Measurements from ENCODE around the gene AGAP1. TPM values are rescaled to one million over a fixed set of nuclear protein-coding genes. Genes with fewer than 3 reads are reported as not detected.

AGAP1 gene
- total RNA-seq, 2 experiments from 2014 or later = 0.89 to 0.97 TPM

DNA sequence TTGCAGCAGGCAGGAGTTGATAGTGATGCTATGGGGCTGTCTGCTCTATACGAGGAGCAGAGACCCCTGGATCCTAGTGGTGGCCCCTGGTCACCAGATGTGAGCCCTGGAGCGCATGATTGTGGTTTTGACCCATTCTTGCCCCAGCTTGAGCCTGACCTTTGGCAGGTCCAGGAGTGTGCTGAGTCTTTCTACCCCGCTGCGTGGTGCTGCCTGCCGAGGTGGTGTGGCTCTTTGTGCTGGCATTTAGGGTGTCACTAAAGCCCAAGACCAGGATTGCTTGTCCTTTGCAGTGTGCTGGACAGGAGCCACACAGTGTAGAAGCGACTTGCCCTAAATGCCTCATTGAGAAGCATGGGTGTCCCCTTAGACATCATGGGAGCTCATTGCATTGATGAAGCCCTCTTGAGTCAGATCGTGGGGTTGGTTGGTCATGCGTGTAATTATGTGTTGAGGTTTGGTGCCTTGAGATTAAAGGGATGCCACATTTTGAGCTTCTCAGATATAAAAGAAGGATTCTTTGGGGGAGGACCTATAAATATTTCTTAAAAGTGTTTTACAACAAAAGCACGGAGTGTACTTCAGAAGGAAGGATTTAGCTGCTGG lies 88.3 kb downstream of the AGAP1 start:
- Mint-ChIP-seq H3K36me3 (ENCODE audit: low read depth) (no peaks in the 10 kb centered on the region), H3K4me3 (no peak overlapping the region), H3K9me3 (no peaks in the 10 kb centered on the region), H3K27me3 (no peaks in the 10 kb centered on the region), H3K27ac (no peak overlapping the region), H3K4me1 (no peaks in the 10 kb centered on the region)
- ChIA-PET CTCF (no interaction called here), POLR2A (no interaction called here)
- DNase-seq = no peak

DNA sequence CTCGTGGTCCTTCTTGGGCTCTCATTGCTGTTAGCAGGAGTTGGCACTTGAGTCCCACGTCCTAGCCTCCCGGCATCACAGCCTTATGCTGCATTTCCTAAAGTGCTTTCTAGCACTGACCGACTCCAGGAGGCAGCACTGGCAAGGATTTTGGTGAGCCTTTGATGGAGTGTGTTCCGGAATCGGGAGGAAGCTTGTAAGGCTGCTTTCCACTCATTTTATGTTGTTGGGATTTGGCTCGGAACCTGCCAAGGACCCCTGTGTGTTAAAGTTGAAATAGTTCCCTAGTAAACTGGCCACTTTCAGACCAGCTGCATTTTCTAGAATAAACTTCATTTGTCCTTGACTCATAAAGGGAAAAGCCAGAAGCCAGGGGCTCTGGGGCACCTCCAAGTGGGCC lies 88.9 kb downstream of the AGAP1 start:
- no peak for DNase-seq
- H3K4me1 Mint-ChIP-seq = no peaks in the 10 kb centered on the region
- ChIA-PET POLR2A (no interaction called here), CTCF (no interaction called here)
- no peaks in the 10 kb centered on the region for H3K27me3 Mint-ChIP-seq
- H3K36me3 Mint-ChIP-seq (ENCODE audit: low read depth) = no peaks in the 10 kb centered on the region
- H3K4me3 Mint-ChIP-seq = no peak overlapping the region
- no peak overlapping the region for H3K27ac Mint-ChIP-seq
- H3K9me3 Mint-ChIP-seq = no peaks in the 10 kb centered on the region

DNA sequence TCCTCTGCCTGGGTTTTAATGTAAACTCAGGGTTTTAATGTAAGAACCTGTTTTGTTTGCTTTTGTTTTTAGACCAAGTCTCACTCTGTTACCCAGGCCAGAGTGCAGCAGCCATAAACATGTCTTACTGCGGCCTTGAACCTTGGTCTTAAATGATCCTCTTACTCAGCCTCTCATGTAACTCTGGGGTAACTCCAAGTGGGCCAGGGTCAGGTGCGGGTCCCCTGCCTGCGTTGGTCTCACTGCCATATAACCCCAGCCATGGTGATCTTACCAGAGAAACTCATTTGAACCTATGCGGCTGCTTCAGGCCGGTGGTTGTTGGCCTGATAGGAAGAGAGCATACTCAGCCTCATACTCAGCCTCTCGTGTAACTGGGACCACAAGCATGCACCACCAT lies 89.3 kb downstream of the AGAP1 start:
- ChIA-PET CTCF (no interaction called here), POLR2A (no interaction called here)
- Mint-ChIP-seq H3K4me1 (no peaks in the 10 kb centered on the region), H3K27me3 (no peaks in the 10 kb centered on the region), H3K27ac (no peak overlapping the region), H3K36me3 (ENCODE audit: low read depth) (no peaks in the 10 kb centered on the region), H3K9me3 (no peaks in the 10 kb centered on the region), H3K4me3 (no peak overlapping the region)
- no peak for DNase-seq

DNA sequence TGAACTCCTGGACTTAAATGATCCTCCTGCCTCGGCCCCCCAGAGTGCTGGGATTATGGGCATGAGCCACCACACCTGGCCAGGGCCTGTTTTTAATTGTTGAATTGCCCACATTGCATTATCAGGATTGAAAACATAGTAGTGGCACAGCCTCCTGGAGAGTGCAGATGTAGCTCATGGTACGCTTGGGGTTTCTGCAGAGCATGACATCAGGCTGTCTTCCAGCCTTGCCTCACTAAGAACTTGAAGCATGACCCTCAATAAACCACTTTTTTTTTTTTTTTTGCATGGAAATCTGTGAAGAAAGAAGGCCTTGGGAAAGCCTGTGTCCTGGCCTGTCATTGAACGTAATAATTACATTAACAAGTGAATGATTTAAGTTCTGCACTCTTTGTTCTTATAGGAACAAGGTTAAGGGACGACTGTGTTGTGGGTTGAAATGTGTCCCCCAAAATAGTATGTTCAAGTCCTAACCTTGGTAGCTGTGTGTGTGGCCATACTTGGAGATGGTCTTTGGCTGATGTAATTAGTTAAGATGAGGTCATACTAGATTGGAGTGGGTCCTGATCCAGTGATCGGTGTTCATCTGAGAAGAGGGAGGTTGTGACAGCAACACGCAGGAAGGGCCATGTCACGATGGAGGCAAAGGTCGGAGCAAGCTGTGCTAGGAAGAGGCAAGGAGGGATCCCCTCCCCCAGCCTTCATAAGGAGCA lies 90.2 kb downstream of the AGAP1 start:
- DNase-seq = no peak
- Mint-ChIP-seq H3K4me3 (no peak overlapping the region), H3K9me3 (no peaks in the 10 kb centered on the region), H3K4me1 (no peaks in the 10 kb centered on the region), H3K27ac (no peak overlapping the region), H3K27me3 (no peaks in the 10 kb centered on the region), H3K36me3 (ENCODE audit: low read depth) (no peaks in the 10 kb centered on the region)
- ChIA-PET POLR2A (interaction anchor here (0.6 kb wide), 1 partner anchor 83 kb away, joined by 3 read pairs; no protein-coding TSS in a partner anchor), CTCF (no interaction called here)

DNA sequence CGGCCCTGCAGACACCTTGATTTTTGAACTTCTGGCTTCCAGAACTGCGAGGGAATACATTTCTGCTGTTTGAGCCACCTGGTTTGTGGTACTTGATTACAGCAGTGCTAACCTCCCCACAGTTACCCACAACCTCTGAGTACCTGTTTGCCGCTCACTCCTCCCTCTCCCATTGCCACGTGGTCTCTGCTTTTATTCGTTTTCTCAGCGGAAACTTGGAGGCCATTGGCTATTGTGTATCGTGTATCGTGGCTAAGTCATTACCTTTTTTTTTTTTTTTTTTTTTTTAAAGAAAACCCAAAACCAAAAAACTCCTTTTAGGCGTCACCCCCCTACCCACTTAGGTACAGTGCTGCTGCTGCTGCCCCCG lies 90.8 kb downstream of the AGAP1 start:
- ChIA-PET CTCF (no interaction called here), POLR2A (interaction anchor here (0.6 kb wide), 1 partner anchor 83 kb away, joined by 3 read pairs; no protein-coding TSS in a partner anchor)
- H3K9me3 Mint-ChIP-seq = no peaks in the 10 kb centered on the region
- H3K27me3 Mint-ChIP-seq = no peaks in the 10 kb centered on the region
- DNase-seq = no peak
- no peaks in the 10 kb centered on the region for H3K4me1 Mint-ChIP-seq
- no peak overlapping the region for H3K27ac Mint-ChIP-seq
- no peaks in the 10 kb centered on the region for H3K36me3 Mint-ChIP-seq (ENCODE audit: low read depth)
- no peak overlapping the region for H3K4me3 Mint-ChIP-seq

DNA sequence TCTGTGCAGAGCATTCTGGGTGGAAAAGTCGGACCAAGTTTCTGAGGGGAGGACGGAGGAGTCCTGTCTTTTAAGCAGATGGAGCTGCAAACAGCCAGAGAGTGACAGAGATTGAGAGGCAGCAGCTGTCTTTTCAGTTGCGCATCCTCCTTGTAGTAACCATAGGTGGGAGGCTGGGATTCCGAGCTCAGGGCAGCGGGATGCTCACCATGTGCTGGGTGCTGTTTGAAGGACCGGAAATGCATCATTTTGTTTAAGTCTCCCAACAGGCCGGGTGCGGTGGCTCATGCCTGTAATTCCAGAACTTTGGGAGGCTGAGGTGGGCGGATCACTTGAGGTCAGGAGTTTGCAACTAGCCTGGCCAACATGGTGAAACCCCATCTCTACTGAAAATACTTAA lies 93.4 kb downstream of the AGAP1 start:
- POLR2A ChIA-PET = no interaction called here
- CTCF ChIA-PET = no interaction called here
- no peaks in the 10 kb centered on the region for H3K4me1 Mint-ChIP-seq

DNA sequence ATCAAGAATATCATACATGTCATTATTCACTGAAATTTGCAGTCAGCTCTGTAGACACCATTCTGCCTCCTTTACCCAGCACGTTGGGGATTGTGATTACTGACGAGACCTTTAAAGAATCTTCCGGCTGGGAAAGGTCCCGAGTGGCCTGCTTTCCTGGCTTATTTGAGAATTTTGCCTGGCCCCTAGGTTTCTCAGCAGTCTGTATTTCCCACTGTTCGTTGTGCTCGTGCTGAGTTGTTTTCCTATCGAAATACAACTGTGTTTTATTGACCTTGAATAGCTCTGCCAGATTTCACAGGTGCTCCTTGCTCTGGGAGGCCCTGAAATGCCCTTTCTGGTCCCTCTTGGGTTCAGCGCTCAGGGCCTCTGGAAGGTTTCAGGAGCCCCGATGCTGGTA lies 94.9 kb downstream of the AGAP1 start:
- no peaks in the 10 kb centered on the region for H3K36me3 Mint-ChIP-seq (ENCODE audit: low read depth)
- POLR2A ChIA-PET = no interaction called here
- H3K9me3 Mint-ChIP-seq = no peaks in the 10 kb centered on the region
- H3K27ac Mint-ChIP-seq = no peak overlapping the region
- DNase-seq = no peak
- H3K4me1 Mint-ChIP-seq = no peaks in the 10 kb centered on the region
- no peaks in the 10 kb centered on the region for H3K27me3 Mint-ChIP-seq
- CTCF ChIA-PET = no interaction called here
- H3K4me3 Mint-ChIP-seq = no peak overlapping the region

More for the DNA sequence above, 93.4 kb downstream of the AGAP1 start:
- no peaks in the 10 kb centered on the region for H3K9me3 Mint-ChIP-seq
- no peaks in the 10 kb centered on the region for H3K36me3 Mint-ChIP-seq (ENCODE audit: low read depth)
- no peaks in the 10 kb centered on the region for H3K27me3 Mint-ChIP-seq
- H3K4me3 Mint-ChIP-seq = no peak overlapping the region
- DNase-seq = no peak
- no peak overlapping the region for H3K27ac Mint-ChIP-seq

DNA sequence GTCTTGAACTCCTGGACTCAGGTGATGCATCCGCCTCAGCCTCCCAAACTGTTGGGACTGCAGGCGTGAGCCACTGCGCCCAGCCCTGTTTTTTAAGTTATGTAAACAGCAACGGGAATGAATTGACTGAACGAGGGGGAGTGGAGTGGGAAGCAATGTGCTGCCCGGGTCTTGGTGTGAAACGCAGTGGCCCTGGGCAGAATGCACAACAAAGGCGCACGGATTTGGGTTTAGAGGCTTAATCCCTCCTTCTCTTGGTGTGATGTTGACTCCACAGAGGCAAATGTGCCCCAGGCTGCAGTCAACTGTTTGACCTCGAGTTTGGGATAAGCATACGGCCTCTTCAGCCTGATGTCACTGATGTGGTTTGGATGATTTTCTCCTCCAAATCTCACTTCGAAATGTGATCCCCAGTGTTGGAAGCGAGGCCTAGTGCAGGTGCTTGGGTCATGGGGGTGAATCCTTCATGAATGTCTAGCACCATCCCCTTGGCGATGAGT lies 97.4 kb downstream of the AGAP1 start:
- Mint-ChIP-seq H3K4me1 (no peaks in the 10 kb centered on the region), H3K27ac (no peak overlapping the region), H3K4me3 (no peak overlapping the region), H3K27me3 (no peaks in the 10 kb centered on the region), H3K9me3 (no peaks in the 10 kb centered on the region), H3K36me3 (ENCODE audit: low read depth) (no peaks in the 10 kb centered on the region)
- CTCF ChIA-PET = no interaction called here
- POLR2A ChIA-PET = no interaction called here
- DNase-seq = no peak

DNA sequence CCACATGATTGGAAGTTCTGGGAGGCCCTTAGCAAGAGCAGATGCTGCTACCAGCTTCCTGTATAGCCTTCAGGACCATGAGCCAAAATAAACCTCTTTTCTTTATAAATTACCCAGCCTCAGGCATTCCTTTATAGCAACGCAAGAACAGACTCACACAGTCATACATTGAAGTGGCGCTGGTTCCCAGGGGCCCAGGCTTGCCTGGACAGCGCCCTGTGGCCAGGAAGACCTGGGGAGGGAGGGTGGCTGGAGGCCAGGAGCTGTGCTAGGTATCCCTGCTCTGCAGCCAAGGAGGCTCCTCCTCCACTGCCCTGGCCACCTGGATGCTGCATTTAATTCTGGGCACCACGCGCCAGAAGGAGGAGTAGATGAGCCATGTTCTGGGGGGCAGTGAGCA lies 98.1 kb downstream of the AGAP1 start:
- Mint-ChIP-seq H3K36me3 (ENCODE audit: low read depth) (no peaks in the 10 kb centered on the region), H3K27ac (no peak overlapping the region)
- CTCF ChIA-PET = no interaction called here

DNA sequence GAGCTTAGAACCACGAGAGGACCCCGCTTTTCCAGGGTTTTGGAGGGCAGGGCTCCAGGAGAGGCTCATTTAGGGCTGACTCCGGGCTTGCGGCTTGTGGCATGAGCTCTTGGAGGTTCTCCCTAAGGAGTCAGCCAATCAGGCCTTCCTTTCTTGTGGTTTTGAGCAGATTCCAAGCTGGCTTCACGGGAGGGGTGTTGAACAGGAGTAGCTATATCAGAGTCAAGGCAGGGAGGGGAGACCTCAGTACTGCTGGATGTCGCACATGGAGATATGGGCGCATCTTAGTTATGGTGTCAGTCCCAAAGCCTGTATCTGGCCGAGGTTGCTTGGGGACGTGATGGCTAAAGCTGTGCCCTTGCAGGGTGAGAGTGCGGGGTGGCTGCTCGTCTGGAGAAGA lies 98.6 kb downstream of the AGAP1 start:
- POLR2A ChIA-PET = no interaction called here

More for the DNA sequence above, 98.1 kb downstream of the AGAP1 start:
- H3K4me1 Mint-ChIP-seq = no peaks in the 10 kb centered on the region
- no peak for DNase-seq
- POLR2A ChIA-PET = no interaction called here
- no peak overlapping the region for H3K4me3 Mint-ChIP-seq
- H3K27me3 Mint-ChIP-seq = no peaks in the 10 kb centered on the region
- H3K9me3 Mint-ChIP-seq = no peaks in the 10 kb centered on the region

DNA sequence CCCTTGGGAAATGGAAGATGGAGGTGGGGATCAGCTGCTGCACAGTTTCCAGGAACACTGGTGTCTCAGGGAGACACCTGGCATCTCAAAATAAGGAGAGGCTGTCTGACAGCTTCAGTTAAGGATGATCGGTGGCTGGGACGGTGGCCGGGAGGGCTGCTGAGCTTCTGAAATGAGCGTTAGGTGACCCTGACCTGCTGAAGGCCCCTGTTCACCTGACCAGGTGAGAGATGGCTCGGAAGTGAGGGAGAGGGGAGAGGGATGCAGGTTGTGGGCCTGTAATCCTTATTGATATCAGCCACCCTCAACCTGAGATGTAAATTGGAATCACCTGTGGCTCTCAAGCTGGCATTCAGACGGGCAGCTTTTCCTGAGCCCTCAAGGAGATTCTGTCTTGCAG lies 99.0 kb downstream of the AGAP1 start:
- H3K9me3 Mint-ChIP-seq = no peaks in the 10 kb centered on the region
- no peak overlapping the region for H3K4me3 Mint-ChIP-seq
- DNase-seq = no peak
- H3K27ac Mint-ChIP-seq = no peak overlapping the region
- ChIA-PET CTCF (no interaction called here), POLR2A (no interaction called here)
- H3K4me1 Mint-ChIP-seq = no peaks in the 10 kb centered on the region
- H3K27me3 Mint-ChIP-seq = no peaks in the 10 kb centered on the region
- no peaks in the 10 kb centered on the region for H3K36me3 Mint-ChIP-seq (ENCODE audit: low read depth)

More for the DNA sequence above, 98.6 kb downstream of the AGAP1 start:
- DNase-seq = no peak
- Mint-ChIP-seq H3K36me3 (ENCODE audit: low read depth) (no peaks in the 10 kb centered on the region), H3K4me1 (no peaks in the 10 kb centered on the region), H3K9me3 (no peaks in the 10 kb centered on the region), H3K27ac (no peak overlapping the region), H3K4me3 (no peak overlapping the region), H3K27me3 (no peaks in the 10 kb centered on the region)
- CTCF ChIA-PET = no interaction called here

DNA sequence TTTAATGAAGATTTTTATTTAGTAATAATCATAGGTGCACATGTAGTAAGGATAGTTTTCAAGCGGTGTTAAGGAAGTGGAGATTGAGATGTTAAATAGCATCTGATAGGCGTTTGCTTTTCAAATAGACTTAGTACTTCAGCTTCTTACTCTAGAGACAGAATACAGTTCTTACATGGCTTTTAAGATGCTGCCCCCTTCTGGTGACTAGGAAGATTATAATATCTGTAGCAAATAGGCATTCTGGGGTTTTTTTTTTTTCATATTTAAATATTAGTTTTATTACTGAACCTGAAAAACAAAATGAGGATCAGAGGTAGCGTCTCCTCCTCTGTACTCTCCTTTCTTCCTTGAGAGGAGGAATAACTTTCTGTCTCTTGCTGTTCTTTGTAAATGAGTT lies 100.2 kb downstream of the AGAP1 start:
- peak; percentile 13 for DNase-seq
- no peaks in the 10 kb centered on the region for H3K36me3 Mint-ChIP-seq (ENCODE audit: low read depth)
- ChIA-PET POLR2A (no interaction called here), CTCF (interaction anchor here (0.6 kb wide), 1 partner anchor 11 kb away, joined by 3 read pairs; no protein-coding TSS in a partner anchor)
- no peak overlapping the region for H3K27ac Mint-ChIP-seq
- no peaks in the 10 kb centered on the region for H3K4me1 Mint-ChIP-seq
- H3K9me3 Mint-ChIP-seq = no peaks in the 10 kb centered on the region
- no peak overlapping the region for H3K4me3 Mint-ChIP-seq
- no peaks in the 10 kb centered on the region for H3K27me3 Mint-ChIP-seq

DNA sequence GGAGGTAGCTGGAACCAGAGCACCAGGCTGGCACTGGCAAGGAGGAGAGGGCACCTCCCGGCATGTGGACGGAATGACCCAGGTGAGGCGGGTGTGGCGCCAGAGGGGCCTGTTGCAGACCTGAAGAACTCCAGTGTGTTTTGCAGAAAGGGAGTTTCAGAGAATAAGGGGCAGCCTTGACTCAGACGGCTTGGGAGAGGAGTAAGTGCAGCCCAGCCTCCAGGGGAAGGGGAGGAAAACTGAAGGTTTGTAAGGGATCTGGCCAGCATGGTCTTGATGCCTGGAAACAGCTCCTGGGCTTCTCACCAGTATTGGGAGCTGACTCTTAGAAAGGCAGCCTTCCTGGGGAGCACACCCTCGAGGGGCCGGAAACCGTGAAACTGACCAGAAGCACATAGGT lies 101.1 kb downstream of the AGAP1 start:
- H3K36me3 Mint-ChIP-seq (ENCODE audit: low read depth) = no peaks in the 10 kb centered on the region
- H3K27ac Mint-ChIP-seq = no peak overlapping the region
- ChIA-PET POLR2A (no interaction called here), CTCF (interaction anchor here (1.3 kb wide), 1 partner anchor 128 kb away, joined by 4 read pairs; no protein-coding TSS in a partner anchor)
- no peaks in the 10 kb centered on the region for H3K4me1 Mint-ChIP-seq
- no peak overlapping the region for H3K4me3 Mint-ChIP-seq
- no peaks in the 10 kb centered on the region for H3K27me3 Mint-ChIP-seq
- no peak for DNase-seq
- H3K9me3 Mint-ChIP-seq = no peaks in the 10 kb centered on the region
